Ascending aorta (tissue), 2 donors: Measurements from ENCODE around the gene MSS51. TPM values are rescaled to one million over a fixed set of nuclear protein-coding genes. Genes with fewer than 3 reads are reported as not detected.
"Not testable (repeated sequence)": the region's sequence is repeated elsewhere in the genome, so short reads cannot be mapped to it uniquely, and the experiment has no call there.

Experiments used
- DNase-seq, 2 donors: peaks; one replicate each; pipeline ENCODE4 v3.0.0-alpha.2; 2019; ENCODE audit warnings: low spot score in 2 of 2
- H3K27ac ChIP-seq, 2 donors: fragments of 200-600 bp; sonication (generic); one replicate each; pipeline ENCODE4 v1.5.1; 2016 to 2017; ENCODE audit warnings: mild to moderate bottlenecking in 1 of 2
- H3K27me3 ChIP-seq: fragments of 200-600 bp; sonication (generic); one replicate; pipeline ENCODE4 v1.5.1; 2017
- H3K36me3 ChIP-seq, 2 donors: fragments of 200-600 bp; sonication (generic); one replicate each; pipeline ENCODE4 v1.5.1; 2016
- H3K4me1 ChIP-seq, 2 donors: fragments of 200-600 bp; sonication (generic); one replicate each; pipeline ENCODE4 v1.5.1; 2016 to 2017; ENCODE audit warnings: mild to moderate bottlenecking in 1 of 2
- H3K4me3 ChIP-seq, 2 donors: fragments of 200-600 bp; sonication (generic); one replicate each; pipeline ENCODE4 v1.5.1; 2016 to 2017; ENCODE audit warnings: mild to moderate bottlenecking in 1 of 2
- H3K9me3 ChIP-seq, 2 donors: fragments of 200-600 bp; sonication (generic); one replicate each; pipeline ENCODE4 v1.5.1; 2016
- intact Hi-C: fragments of 100-400 bp; cut with DNase I; formaldehyde crosslinking; loops from one replicate; pipeline ENCODE4 v1.15.1; 2023
- total RNA-seq: library from RNA; depleted of rRNA; stranded (reverse); fragments of >200 nt; gene quantifications from one replicate; pipeline ENCODE4 v1.1.0, GENCODE V29; 2016
- TF ChIP-seq, protein P1 (sequence below), 3 experiments: fragments of 200-600 bp in 2 of 3; fragments of 450-650 bp in 1 of 3; sonication (generic) in 2 of 3; IDR thresholded peaks; one replicate each; pipeline ENCODE4 v1.5.1; 2016 to 2019; ENCODE audit warnings: antibody characterized with exemption in 3 of 3, mild to moderate bottlenecking in 1 of 3, moderate library complexity in 1 of 3

MSS51 gene
- total RNA-seq, 1 donor from 2014 or later: not detected

DNA sequence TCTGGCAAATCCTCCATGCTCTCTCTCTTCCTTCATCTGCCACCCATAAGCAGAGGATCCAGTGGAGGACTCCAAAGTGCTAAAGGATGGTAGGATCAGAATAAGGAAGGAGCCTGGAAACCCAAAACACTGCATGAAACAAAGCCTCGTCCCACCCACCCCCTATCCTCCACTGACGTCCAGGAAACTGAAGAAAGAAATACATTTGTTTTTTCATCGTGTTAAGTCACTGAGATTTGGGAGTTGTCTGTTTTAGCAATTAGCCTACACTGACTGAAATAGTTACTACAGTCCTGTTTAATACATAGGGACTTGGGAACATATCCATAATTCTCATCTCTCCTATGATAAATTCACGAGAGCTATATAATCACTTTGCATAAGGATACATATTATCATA is 34.3 kb downstream of the MSS51 start:
- peaks cover 37 to 50% of the 10 kb centered on the region in 2 donors for H3K36me3 ChIP-seq
- no peaks in the 10 kb centered on the region for H3K27me3 ChIP-seq
- no peak for DNase-seq
- no peaks in the 10 kb centered on the region for H3K4me1 ChIP-seq
- no peaks in the 10 kb centered on the region for H3K9me3 ChIP-seq
- no peak overlapping the region for H3K4me3 ChIP-seq
- no peak overlapping the region for H3K27ac ChIP-seq
- TF ChIP-seq, protein P1, sequence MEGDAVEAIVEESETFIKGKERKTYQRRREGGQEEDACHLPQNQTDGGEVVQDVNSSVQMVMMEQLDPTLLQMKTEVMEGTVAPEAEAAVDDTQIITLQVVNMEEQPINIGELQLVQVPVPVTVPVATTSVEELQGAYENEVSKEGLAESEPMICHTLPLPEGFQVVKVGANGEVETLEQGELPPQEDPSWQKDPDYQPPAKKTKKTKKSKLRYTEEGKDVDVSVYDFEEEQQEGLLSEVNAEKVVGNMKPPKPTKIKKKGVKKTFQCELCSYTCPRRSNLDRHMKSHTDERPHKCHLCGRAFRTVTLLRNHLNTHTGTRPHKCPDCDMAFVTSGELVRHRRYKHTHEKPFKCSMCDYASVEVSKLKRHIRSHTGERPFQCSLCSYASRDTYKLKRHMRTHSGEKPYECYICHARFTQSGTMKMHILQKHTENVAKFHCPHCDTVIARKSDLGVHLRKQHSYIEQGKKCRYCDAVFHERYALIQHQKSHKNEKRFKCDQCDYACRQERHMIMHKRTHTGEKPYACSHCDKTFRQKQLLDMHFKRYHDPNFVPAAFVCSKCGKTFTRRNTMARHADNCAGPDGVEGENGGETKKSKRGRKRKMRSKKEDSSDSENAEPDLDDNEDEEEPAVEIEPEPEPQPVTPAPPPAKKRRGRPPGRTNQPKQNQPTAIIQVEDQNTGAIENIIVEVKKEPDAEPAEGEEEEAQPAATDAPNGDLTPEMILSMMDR (IDR thresholded peaks at IDR 0.05): no peak
- intact Hi-C loops: no loop called here

DNA sequence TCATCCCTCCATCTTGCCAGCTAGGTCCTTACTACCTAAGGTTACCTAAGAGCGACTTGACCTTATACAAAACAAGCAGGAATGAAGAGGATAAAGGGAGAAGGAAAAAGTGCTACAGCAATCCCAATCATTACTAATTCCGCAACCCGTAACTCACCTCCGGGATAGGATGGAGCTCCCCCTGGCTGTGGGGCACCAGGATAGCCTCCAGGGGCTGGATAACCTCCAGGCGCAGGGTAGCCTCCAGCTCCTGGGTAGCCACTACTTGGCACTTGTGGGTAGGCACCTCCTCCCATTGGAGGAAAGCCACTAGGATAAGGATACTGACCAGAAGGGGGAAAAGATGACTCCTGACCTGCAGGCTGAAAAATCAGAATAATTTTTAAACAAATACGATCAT is 35.3 kb downstream of the MSS51 start:
- intact Hi-C loops: no loop called here
- Histone ChIP-seq H3K4me1 (no peaks in the 10 kb centered on the region), H3K4me3 (no peak overlapping the region), H3K27me3 (no peaks in the 10 kb centered on the region), H3K27ac (no peak overlapping the region), H3K36me3 (peaks cover 37 to 56% of the 10 kb centered on the region in 2 donors), H3K9me3 (no peaks in the 10 kb centered on the region)
- DNase-seq: no peak
- TF ChIP-seq, protein P1 (IDR thresholded peaks at IDR 0.05): no peak

DNA sequence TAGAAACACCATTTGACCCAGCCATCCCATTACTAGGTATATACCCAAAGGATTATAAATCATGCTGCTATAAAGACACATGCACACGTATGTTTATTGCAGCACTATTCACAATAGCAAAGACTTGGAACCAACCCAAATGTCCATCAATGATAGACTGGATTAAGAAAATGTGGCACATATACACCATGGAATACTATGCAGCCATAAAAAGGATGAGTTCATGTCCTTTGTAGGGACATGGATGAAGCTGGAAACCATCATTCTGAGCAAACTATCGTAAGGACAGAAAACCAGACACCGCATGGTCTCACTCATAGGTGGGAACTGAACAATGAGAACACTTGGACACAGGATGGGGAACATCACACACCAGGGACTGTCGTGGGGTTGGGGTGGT is 39.0 kb downstream of the MSS51 start:
- H3K4me1 ChIP-seq, H3K9me3 ChIP-seq, H3K27me3 ChIP-seq, intact Hi-C loops, H3K4me3 ChIP-seq, DNase-seq, H3K27ac ChIP-seq: not testable (repeated sequence)
- H3K36me3 ChIP-seq: peaks cover 34 to 56% of the 10 kb centered on the region in 2 donors

DNA sequence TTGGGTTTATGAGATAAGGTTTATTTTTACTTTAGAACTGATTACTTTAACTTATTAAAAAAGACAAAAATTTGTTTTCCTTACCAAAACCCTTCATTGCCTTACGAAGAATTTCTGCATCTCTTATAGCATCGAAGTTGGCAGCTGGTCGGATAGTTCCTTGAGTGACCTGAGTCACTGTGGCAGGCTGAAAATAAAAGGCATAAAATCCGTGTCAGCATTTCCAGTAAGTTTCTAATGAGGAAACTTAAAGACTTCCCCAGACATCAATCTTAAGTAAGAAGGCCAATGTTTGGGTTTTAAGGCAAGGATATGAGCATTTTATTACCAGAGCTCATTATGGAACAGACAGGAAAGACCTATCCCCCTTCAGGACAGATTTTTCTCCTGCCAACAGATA is 45.1 kb downstream of the MSS51 start:
- Histone ChIP-seq H3K36me3 (peaks cover 37 to 62% of the 10 kb centered on the region in 2 donors), H3K27ac (no peak overlapping the region), H3K27me3 (no peaks in the 10 kb centered on the region), H3K9me3 (no peaks in the 10 kb centered on the region), H3K4me1 (no peaks in the 10 kb centered on the region), H3K4me3 (no peak overlapping the region)
- TF ChIP-seq, protein P1 (IDR thresholded peaks at IDR 0.05): no peak
- intact Hi-C loops: no loop called here
- DNase-seq: no peak

DNA sequence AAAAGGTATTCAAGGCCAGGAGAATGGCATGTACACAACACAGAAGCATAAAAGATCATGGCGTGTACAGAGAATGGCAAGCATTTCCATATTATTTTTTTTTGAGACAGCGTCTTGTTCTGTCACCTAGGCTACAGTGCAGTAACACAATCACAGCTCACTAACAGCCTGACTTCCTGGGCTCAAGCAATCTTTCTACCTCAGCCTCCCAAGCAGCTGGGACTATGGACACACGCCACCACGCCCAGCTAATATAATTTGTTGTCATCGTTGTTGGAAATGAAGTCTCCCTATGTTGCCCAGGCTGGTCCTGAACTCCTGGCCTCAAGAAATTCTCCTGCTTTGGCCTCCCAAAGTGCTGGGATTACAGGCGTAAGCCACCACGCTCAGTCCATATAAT is 46.8 kb downstream of the MSS51 start:
- Histone ChIP-seq H3K4me3 (no peak overlapping the region), H3K36me3 (peaks cover 52 to 78% of the 10 kb centered on the region in 2 donors), H3K27ac (no peak overlapping the region), H3K4me1 (no peaks in the 10 kb centered on the region), H3K27me3 (no peaks in the 10 kb centered on the region), H3K9me3 (no peaks in the 10 kb centered on the region)
- intact Hi-C loops: no loop called here
- DNase-seq: no peak
- TF ChIP-seq, protein P1 (IDR thresholded peaks at IDR 0.05): no peak

DNA sequence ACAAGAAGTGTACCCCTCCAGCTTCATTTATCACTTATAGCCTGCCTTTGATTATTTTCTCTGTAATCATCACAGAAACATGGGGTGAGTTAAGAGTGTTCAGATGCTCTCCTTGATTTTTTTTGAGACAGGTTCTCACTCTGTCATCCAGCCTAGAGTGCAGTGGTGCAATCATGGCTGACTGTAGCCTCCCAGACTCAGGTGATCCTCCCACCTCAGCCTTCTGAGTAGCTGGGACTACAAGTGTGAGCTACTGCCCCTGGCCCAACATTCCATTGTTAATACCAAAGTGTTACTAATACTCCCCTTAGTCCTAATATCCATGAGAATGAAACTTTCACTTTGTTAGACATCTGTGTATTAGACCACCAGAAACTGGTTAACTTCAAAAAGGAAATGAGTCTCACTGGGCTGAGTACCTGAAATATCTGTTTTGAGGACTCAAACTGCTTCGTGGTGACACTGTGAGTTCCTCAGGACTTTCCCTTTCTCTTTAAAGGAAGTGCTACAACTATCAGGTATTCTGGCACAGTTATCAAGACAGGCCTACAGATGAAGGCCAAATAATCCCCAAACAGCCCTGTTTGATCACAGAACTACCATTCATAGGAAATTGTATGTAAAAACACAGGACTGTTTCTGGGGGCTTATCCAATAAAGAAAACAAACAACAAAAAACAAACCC is 54.2 kb downstream of the MSS51 start:
- intact Hi-C loops: no loop called here
- no peaks in the 10 kb centered on the region for H3K9me3 ChIP-seq
- H3K27me3 ChIP-seq: no peaks in the 10 kb centered on the region
- DNase-seq: no peak
- TF ChIP-seq, protein P1 (IDR thresholded peaks at IDR 0.05): no peak
- H3K4me3 ChIP-seq: no peak overlapping the region
- H3K36me3 ChIP-seq: peaks cover 80 to 95% of the 10 kb centered on the region in 2 donors
- H3K4me1 ChIP-seq: no peaks in the 10 kb centered on the region
- no peak overlapping the region for H3K27ac ChIP-seq
